ENCODE measurements around the gene ACD.

ACD gene

DNA sequence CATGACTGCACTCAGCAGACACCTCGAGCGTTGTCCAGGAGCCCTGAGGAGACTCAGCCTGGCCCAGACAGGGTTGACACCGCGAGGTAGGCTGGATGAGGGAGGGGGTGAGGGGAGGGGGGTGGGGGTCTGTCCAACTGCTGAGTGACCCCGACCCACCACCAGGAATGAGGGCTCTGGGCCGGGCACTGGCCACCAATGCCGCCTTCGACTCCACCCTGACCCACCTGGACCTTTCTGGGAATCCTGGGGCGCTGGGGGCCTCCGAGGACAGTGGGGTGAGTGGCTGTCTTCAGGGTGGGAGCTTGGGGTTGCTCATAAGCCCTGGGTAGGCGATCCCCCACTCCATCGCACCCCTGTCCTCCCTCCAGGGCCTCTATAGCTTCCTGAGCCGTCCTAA is 12.4 kb downstream of the ACD start:
- no peak for DNase-seq (ENCODE audit: low read depth)

DNA sequence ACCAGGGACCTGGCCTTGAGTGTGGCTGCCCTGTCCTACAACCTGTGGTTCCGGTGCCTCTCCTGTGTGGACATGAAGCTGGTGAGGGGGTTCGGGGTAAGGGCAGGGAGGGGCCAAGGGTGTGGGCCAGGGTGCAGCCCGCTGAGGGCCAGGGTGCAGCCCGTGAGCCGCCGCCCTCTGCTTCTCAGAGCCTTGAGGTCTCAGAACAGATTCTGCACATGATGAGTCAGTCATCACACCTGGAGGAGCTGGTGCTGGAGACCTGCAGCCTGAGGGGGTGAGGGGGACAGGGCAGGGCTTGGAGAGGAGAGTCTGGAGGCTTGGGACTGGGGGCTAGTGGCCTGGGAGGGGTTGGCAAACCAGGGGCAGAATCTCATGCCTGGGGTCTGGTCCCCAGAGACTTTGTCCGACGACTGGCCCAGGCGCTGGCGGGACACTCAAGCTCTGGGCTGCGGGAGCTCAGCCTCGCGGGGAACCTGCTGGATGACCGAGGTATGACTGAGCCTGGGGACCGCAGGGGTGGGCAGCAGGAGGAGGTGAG is 12.9 kb downstream of the ACD start:
- no peak for DNase-seq (ENCODE audit: low read depth)

GRCh38 chr16:67645397-67646121 is 14.5 kb downstream of the ACD start:
- no peak for DNase-seq (ENCODE audit: low read depth)

DNA sequence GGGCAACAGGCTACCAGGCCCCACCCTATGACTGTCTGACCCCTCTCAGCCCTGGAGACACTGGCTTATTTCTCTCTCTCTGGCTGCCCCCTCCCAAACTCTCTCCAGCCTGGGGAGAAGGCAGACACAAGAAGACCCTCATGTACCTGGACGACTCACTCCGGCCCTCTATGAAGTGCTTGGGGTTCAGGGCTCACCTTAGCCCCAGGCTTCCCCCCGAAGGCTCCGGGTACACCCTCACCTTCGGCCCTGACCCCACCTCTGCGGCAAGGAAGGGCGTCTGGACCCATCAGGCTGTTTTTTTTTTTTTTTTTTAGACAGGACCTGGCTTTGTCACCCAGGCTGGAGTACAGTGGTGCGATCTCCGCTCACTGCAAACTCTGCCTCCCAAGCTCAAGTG is 16.0 kb downstream of the ACD start:
- no peak for DNase-seq (ENCODE audit: low read depth)

DNA sequence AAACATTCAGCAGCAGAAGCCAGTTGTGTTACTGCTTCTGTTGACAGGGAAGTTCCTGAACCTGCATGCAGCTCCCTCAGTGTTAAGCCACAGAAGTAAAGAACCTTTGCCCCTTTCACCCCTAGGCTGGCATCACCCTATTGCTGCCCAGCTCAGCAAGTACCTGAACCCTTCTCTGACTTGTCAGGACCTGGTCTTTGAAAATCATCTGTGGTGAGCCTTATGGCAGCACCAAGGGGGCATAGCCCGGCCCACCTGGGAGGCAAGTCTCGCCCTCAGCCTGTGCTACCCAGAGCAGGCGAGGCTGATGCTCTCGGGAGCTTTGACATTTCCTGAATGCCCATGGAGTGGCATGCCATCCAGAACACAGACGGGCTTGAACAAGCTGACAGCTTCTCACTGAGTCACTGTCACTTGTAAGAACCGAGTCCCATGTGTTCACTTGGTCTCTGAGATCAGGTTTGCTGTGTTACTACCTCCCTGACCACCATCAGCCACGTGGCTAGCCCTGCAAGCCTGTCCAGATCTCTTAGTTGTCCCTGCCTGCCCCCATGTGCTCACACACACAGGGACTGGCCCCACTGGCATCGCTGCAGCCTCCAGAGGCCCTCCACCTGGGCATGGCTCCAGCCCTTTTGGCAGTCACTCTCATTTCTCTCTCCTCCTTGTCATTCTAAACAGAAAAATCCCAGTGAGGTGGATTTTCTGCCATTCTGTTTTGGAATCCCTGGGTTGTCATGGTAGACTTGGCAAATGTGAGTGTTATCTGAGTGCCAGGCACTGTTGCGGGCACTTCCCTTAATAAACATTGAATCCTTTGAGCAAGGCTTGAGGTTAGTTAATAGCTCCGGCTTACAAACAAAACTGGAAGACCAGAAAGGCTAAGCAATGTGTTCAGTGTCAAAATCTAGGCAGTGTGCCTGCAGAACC is 18.0 kb downstream of the ACD start:
- DNase-seq (ENCODE audit: low read depth), result no peak

GRCh38 chr16:67637625-67638024 is 22.4 kb downstream of the ACD start:
- no peak for DNase-seq (ENCODE audit: low read depth)

DNA sequence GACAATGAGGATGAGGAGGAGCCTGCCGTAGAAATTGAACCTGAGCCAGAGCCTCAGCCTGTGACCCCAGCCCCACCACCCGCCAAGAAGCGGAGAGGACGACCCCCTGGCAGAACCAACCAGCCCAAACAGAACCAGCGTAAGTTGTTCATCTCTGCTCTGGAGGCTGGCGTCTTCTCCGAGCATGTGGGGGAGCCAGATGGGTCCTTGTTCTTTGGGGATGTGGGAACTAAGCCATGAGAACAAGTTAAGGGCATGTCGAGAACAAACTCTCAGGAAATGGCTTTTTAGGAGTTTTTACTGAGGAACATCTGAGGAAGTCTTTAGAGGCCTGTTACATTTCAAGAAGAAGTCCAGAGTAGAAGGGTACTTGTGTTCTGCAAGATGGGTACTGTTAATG is 23.3 kb downstream of the ACD start:
- no peak for DNase-seq (ENCODE audit: low read depth)

- no peak for DNase-seq (ENCODE audit: low read depth)
These were observed 27.5 kb downstream of the ACD start for GRCh38 chr16:67632415-67633172.

DNA sequence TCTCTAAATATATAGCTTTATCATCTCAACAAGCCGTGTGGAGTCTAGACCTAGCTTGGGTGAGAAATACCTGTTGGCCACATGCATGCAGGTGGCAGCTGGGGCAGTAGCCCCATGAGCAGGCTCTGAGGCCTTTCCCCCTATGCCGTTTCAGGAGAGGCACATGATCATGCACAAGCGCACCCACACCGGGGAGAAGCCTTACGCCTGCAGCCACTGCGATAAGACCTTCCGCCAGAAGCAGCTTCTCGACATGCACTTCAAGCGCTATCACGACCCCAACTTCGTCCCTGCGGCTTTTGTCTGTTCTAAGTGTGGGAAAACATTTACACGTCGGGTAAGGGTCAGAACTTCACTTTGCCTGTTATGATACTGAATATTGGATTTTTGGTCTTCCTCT is 31.8 kb downstream of the ACD start:
- DNase-seq (ENCODE audit: low read depth), result no peak

- no peak for DNase-seq (ENCODE audit: low read depth)
These were observed 46.3 kb downstream of the ACD start for GRCh38 chr16:67613808-67614207.

DNA sequence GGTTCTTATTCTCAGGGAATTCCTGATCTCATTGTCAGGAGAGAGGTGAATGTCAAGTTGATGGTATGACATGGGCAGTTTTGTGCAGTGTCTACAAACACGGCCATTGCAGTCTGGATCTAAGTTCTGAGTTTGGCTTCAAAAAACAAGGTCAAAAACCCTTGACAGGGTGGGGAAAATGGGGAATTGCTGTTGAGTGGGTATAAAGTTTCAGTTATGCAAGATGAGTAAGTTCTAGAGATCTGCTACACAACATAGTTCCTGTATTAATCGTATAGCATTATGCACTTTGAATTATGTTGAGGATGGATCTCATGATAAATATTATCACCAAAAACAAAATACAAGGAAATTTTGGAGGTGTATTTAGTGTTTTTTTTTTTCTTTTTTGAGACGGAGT is 51.7 kb downstream of the ACD start:
- DNase-seq (ENCODE audit: low read depth), result no peak

All from HS-27A (cell line).